Mesendoderm (in vitro differentiated cells): ENCODE results near the gene KLHL3.

Experiments used
- DNase-seq: peaks from one replicate; pipeline ENCODE4 v3.0.0; 2013
- H2AK5ac ChIP-seq: 2 replicates; pipeline ENCODE4 v1.6.1; 2013; ENCODE audit warnings: low read length, inconsistent platforms
- H2BK120ac ChIP-seq: 2 replicates; pipeline ENCODE4 v1.6.1; 2013; ENCODE audit warnings: low read depth, mild to moderate bottlenecking, low read length, moderate library complexity, mixed read lengths
- H2BK15ac ChIP-seq: replicated peaks from 2 replicates; pipeline ENCODE4 v1.6.1; 2013; ENCODE audit warnings: low read depth, mild to moderate bottlenecking, moderate library complexity
- H2BK5ac ChIP-seq: 2 replicates; pipeline ENCODE4 v1.6.1; 2013; ENCODE audit warnings: low read length, inconsistent platforms
- H3K18ac ChIP-seq: 2 replicates; pipeline ENCODE4 v1.6.1; 2013; ENCODE audit warnings: mild to moderate bottlenecking, low read length, mixed read lengths
- H3K23ac ChIP-seq: one replicate; pipeline ENCODE4 v1.6.1; 2013; ENCODE audit warnings: low read length
- H3K27ac ChIP-seq: 2 replicates; pipeline ENCODE4 v1.5.1; 2013; ENCODE audit warnings: low read depth, mild to moderate bottlenecking, inconsistent platforms, low read length, moderate library complexity
- H3K27me3 ChIP-seq: 2 replicates; pipeline ENCODE4 v1.6.1; 2013; ENCODE audit warnings: low read length, control low read depth, mild to moderate bottlenecking, inconsistent platforms; ENCODE audit not compliant: insufficient read depth, poor library complexity
- H3K36me3 ChIP-seq: 2 replicates; pipeline ENCODE4 v1.6.1; 2013; ENCODE audit warnings: low read length, inconsistent platforms; ENCODE audit not compliant: control insufficient read depth, insufficient read depth
- H3K4ac ChIP-seq: one replicate; pipeline ENCODE4 v1.6.1; 2013; ENCODE audit warnings: low read depth, mild to moderate bottlenecking, low read length, moderate library complexity
- H3K4me1 ChIP-seq: 2 replicates; pipeline ENCODE4 v1.6.1; 2013; ENCODE audit warnings: low read depth, low read length, inconsistent platforms; ENCODE audit not compliant: control insufficient read depth
- H3K4me2 ChIP-seq: 2 replicates; pipeline ENCODE4 v1.6.1; 2013; ENCODE audit warnings: low read length
- H3K4me3 ChIP-seq: 2 replicates; pipeline ENCODE4 v1.5.1; 2013; ENCODE audit warnings: mild to moderate bottlenecking, low read length
- H3K56ac ChIP-seq: one replicate; pipeline ENCODE4 v1.6.1; 2013; ENCODE audit warnings: low read length
- H3K79me1 ChIP-seq: 2 replicates; pipeline ENCODE4 v1.6.1; 2013; ENCODE audit warnings: low read length, inconsistent platforms
- H3K79me2 ChIP-seq: 2 replicates; pipeline ENCODE4 v1.6.1; 2013; ENCODE audit warnings: mild to moderate bottlenecking, low read length; ENCODE audit not compliant: control insufficient read depth, insufficient read depth
- H3K9ac ChIP-seq: 2 replicates; pipeline ENCODE4 v1.6.1; 2013; ENCODE audit warnings: low read length, inconsistent platforms
- H4K5ac ChIP-seq: one replicate; pipeline ENCODE4 v1.6.1; 2013; ENCODE audit warnings: low read length
- H4K8ac ChIP-seq: one replicate; pipeline ENCODE4 v1.6.1; 2013; ENCODE audit warnings: low read depth, mild to moderate bottlenecking, control low read depth, low read length, moderate library complexity
- WGBS: extraction: QIAGEN DNeasy Blood & Tissue Kit; methylation state at CpG from one replicate; pipeline ENCODE4 v1.1.7; 2013; ENCODE audit warnings: low lambda C conversion rate, missing lambda C conversion rate; ENCODE audit not compliant: insufficient coverage; ENCODE audit errors: extremely low coverage; 5-methylcytosine and 5-hydroxymethylcytosine counted together

The KLHL3 gene

GRCh38 chr5:137718611-137719010 is 17.3 kb downstream of the KLHL3 start:
- no peak overlapping the region for H3K18ac ChIP-seq
- H3K4me3 ChIP-seq = no peak overlapping the region
- no peak overlapping the region for H3K4me2 ChIP-seq
- H3K27ac ChIP-seq = no peak overlapping the region
- no peaks in the 10 kb centered on the region for H3K27me3 ChIP-seq
- no peak overlapping the region for H3K23ac ChIP-seq
- H3K4ac ChIP-seq = no peak overlapping the region
- no peak overlapping the region for H2BK5ac ChIP-seq
- no peaks in the 10 kb centered on the region for H3K79me1 ChIP-seq
- H2BK15ac ChIP-seq = no peak overlapping the region
- no peaks in the 10 kb centered on the region for H3K4me1 ChIP-seq
- DNase-seq = no peak
- no peak overlapping the region for H4K8ac ChIP-seq
- H2BK120ac ChIP-seq = no peak overlapping the region
- no peaks in the 10 kb centered on the region for H3K36me3 ChIP-seq
- no peak overlapping the region for H3K9ac ChIP-seq
- H2AK5ac ChIP-seq = no peak overlapping the region
- H3K56ac ChIP-seq = no peak overlapping the region
- no peaks in the 10 kb centered on the region for H3K79me2 ChIP-seq
- no peak overlapping the region for H4K5ac ChIP-seq

- Histone ChIP-seq H3K79me2 (no peaks in the 10 kb centered on the region), H3K9ac (no peak overlapping the region), H3K4me3 (no peak overlapping the region), H2BK15ac (no peak overlapping the region), H3K56ac (no peak overlapping the region), H3K4ac (no peak overlapping the region), H2AK5ac (no peak overlapping the region), H3K27me3 (no peaks in the 10 kb centered on the region), H3K79me1 (no peaks in the 10 kb centered on the region), H3K4me1 (no peaks in the 10 kb centered on the region), H3K23ac (no peak overlapping the region), H4K5ac (no peak overlapping the region), H2BK5ac (no peak overlapping the region), H2BK120ac (no peak overlapping the region), H4K8ac (no peak overlapping the region), H3K18ac (no peak overlapping the region), H3K27ac (no peak overlapping the region), H3K4me2 (no peak overlapping the region), H3K36me3 (no peaks in the 10 kb centered on the region)
- DNase-seq = no peak
- no CpG with 5 or more reads among the region's 3 CpGs for WGBS
Measured at GRCh38 chr5:137716337-137716736, 19.6 kb downstream of the KLHL3 start.

- H3K27me3 ChIP-seq = no peaks in the 10 kb centered on the region
- H3K79me2 ChIP-seq = no peaks in the 10 kb centered on the region
- no peak overlapping the region for H2BK120ac ChIP-seq
- no peak overlapping the region for H3K9ac ChIP-seq
- no peak for DNase-seq
- H3K36me3 ChIP-seq = no peaks in the 10 kb centered on the region
- H3K23ac ChIP-seq = no peak overlapping the region
- H2BK15ac ChIP-seq = no peak overlapping the region
- H3K4me1 ChIP-seq = no peaks in the 10 kb centered on the region
- H3K4me3 ChIP-seq = no peak overlapping the region
- H3K4ac ChIP-seq = no peak overlapping the region
- H2BK5ac ChIP-seq = no peak overlapping the region
- H4K5ac ChIP-seq = no peak overlapping the region
- H3K79me1 ChIP-seq = no peaks in the 10 kb centered on the region
- no CpG with 5 or more reads among the region's 1 CpG for WGBS
- no peak overlapping the region for H3K4me2 ChIP-seq
- no peak overlapping the region for H3K56ac ChIP-seq
- H4K8ac ChIP-seq = no peak overlapping the region
- H3K27ac ChIP-seq = no peak overlapping the region
- no peak overlapping the region for H3K18ac ChIP-seq
- no peak overlapping the region for H2AK5ac ChIP-seq
Measured at GRCh38 chr5:137715456-137715855, 20.4 kb downstream of the KLHL3 start.

GRCh38 chr5:137714946-137715345 is 20.9 kb downstream of the KLHL3 start:
- H3K27ac ChIP-seq = no peak overlapping the region
- H3K36me3 ChIP-seq = no peaks in the 10 kb centered on the region
- no peak overlapping the region for H3K4me3 ChIP-seq
- DNase-seq = no peak
- H3K4ac ChIP-seq = no peak overlapping the region
- no peak overlapping the region for H2AK5ac ChIP-seq
- H3K9ac ChIP-seq = no peak overlapping the region
- no peak overlapping the region for H4K8ac ChIP-seq
- no peak overlapping the region for H2BK5ac ChIP-seq
- no peaks in the 10 kb centered on the region for H3K27me3 ChIP-seq
- H3K56ac ChIP-seq = no peak overlapping the region
- H4K5ac ChIP-seq = no peak overlapping the region
- no peak overlapping the region for H3K4me2 ChIP-seq
- no peaks in the 10 kb centered on the region for H3K79me2 ChIP-seq
- no peak overlapping the region for H3K23ac ChIP-seq
- H2BK15ac ChIP-seq = no peak overlapping the region
- no peaks in the 10 kb centered on the region for H3K4me1 ChIP-seq
- no peaks in the 10 kb centered on the region for H3K79me1 ChIP-seq
- no peak overlapping the region for H2BK120ac ChIP-seq
- H3K18ac ChIP-seq = no peak overlapping the region

GRCh38 chr5:137714494-137714893 is 21.4 kb downstream of the KLHL3 start:
- no peak overlapping the region for H3K4me2 ChIP-seq
- no peaks in the 10 kb centered on the region for H3K79me2 ChIP-seq
- no peaks in the 10 kb centered on the region for H3K79me1 ChIP-seq
- no peak for DNase-seq
- no peak overlapping the region for H3K18ac ChIP-seq
- no peaks in the 10 kb centered on the region for H3K4me1 ChIP-seq
- H2BK5ac ChIP-seq = no peak overlapping the region
- H2AK5ac ChIP-seq = no peak overlapping the region
- no peak overlapping the region for H4K5ac ChIP-seq
- no CpG with 5 or more reads among the region's 2 CpGs for WGBS
- no peak overlapping the region for H2BK15ac ChIP-seq
- H3K23ac ChIP-seq = no peak overlapping the region
- no peak overlapping the region for H2BK120ac ChIP-seq
- no peak overlapping the region for H3K27ac ChIP-seq
- no peaks in the 10 kb centered on the region for H3K36me3 ChIP-seq
- no peak overlapping the region for H3K56ac ChIP-seq
- H3K9ac ChIP-seq = no peak overlapping the region
- H3K27me3 ChIP-seq = no peaks in the 10 kb centered on the region
- no peak overlapping the region for H3K4me3 ChIP-seq
- no peak overlapping the region for H4K8ac ChIP-seq
- no peak overlapping the region for H3K4ac ChIP-seq

- no peak overlapping the region for H2BK120ac ChIP-seq
- H2AK5ac ChIP-seq = no peak overlapping the region
- H3K27ac ChIP-seq = no peak overlapping the region
- H3K56ac ChIP-seq = no peak overlapping the region
- no peaks in the 10 kb centered on the region for H3K36me3 ChIP-seq
- WGBS = no CpG with 5 or more reads among the region's 2 CpGs
- H3K4ac ChIP-seq = no peak overlapping the region
- H3K79me2 ChIP-seq = no peaks in the 10 kb centered on the region
- no peak overlapping the region for H3K23ac ChIP-seq
- H3K4me2 ChIP-seq = no peak overlapping the region
- H3K4me3 ChIP-seq = no peak overlapping the region
- no peak overlapping the region for H2BK15ac ChIP-seq
- H4K8ac ChIP-seq = no peak overlapping the region
- no peaks in the 10 kb centered on the region for H3K4me1 ChIP-seq
- no peaks in the 10 kb centered on the region for H3K79me1 ChIP-seq
- DNase-seq = no peak
- no peak overlapping the region for H3K9ac ChIP-seq
- H3K27me3 ChIP-seq = no peaks in the 10 kb centered on the region
- no peak overlapping the region for H2BK5ac ChIP-seq
- no peak overlapping the region for H3K18ac ChIP-seq
- H4K5ac ChIP-seq = no peak overlapping the region
Measured at GRCh38 chr5:137712139-137712667, 23.7 kb downstream of the KLHL3 start.
